CD1c-positive myeloid dendritic cell (primary cell): ENCODE measurements around the gene ANKH.

Experiments used
- DNase-seq: peaks from one replicate; pipeline ENCODE4 v3.0.0-alpha.2; 2016; ENCODE audit errors: extremely low spot score

The ANKH gene

GRCh38 chr5:14760548-14761002 lies 111.0 kb downstream of the ANKH start:
- no peak for DNase-seq

- no peak for DNase-seq
Observed at GRCh38 chr5:14759744-14760547, 111.6 kb downstream of the ANKH start.

- DNase-seq, result peak; percentile 87
Observed at GRCh38 chr5:14757850-14758249, 113.7 kb downstream of the ANKH start.

GRCh38 chr5:14756478-14756877 lies 115.1 kb downstream of the ANKH start:
- no peak for DNase-seq

GRCh38 chr5:14753947-14754346 lies 117.6 kb downstream of the ANKH start:
- DNase-seq, result no peak

GRCh38 chr5:14753292-14753691 lies 118.3 kb downstream of the ANKH start:
- no peak for DNase-seq

GRCh38 chr5:14752497-14753071 lies 119.0 kb downstream of the ANKH start:
- DNase-seq, result peak; percentile 11

GRCh38 chr5:14750712-14751111 lies 120.9 kb downstream of the ANKH start:
- DNase-seq, result no peak

GRCh38 chr5:14749579-14750101 lies 121.9 kb downstream of the ANKH start:
- no peak for DNase-seq

GRCh38 chr5:14748180-14748900 lies 123.2 kb downstream of the ANKH start:
- no peak for DNase-seq

- DNase-seq, result no peak
Observed at GRCh38 chr5:14745753-14746152, 125.8 kb downstream of the ANKH start.

GRCh38 chr5:14745188-14745563 lies 126.4 kb downstream of the ANKH start:
- no peak for DNase-seq

- no peak for DNase-seq
Observed at GRCh38 chr5:14744296-14745187, 127.0 kb downstream of the ANKH start.

GRCh38 chr5:14743601-14744295 lies 127.8 kb downstream of the ANKH start:
- no peak for DNase-seq

- no peak for DNase-seq
Observed at GRCh38 chr5:14742498-14742897, 129.1 kb downstream of the ANKH start.

- DNase-seq, result no peak
Observed at GRCh38 chr5:14741801-14742440, 129.7 kb downstream of the ANKH start.

GRCh38 chr5:14741131-14741530 lies 130.4 kb downstream of the ANKH start:
- DNase-seq, result no peak

- DNase-seq, result no peak
Observed at GRCh38 chr5:14739981-14740380, 131.6 kb downstream of the ANKH start.

- DNase-seq, result peak; percentile 36
Observed at GRCh38 chr5:14739538-14739937, 132.0 kb downstream of the ANKH start.

GRCh38 chr5:14738050-14738449 lies 133.5 kb downstream of the ANKH start:
- no peak for DNase-seq
